NCI-H748 (cell line): ENCODE measurements around the gene ADGRA3.
A peak's percentile ranks its signal among the peaks of the same experiment; 100 is the strongest.
"Not testable (repeated sequence)": the region's sequence is repeated elsewhere in the genome, so short reads cannot be mapped to it uniquely, and the experiment has no call there.

Experiments used
- DNase-seq: peaks from one replicate; lab custom pipeline; 2025; ENCODE audit not compliant: unreplicated experiment; lab: John Stamatoyannopoulos, UW

Gene ADGRA3

GRCh38 chr4:22442956-22443355 lies 72.9 kb downstream of the ADGRA3 start:
- no peak for DNase-seq

GRCh38 chr4:22440999-22441398 lies 74.9 kb downstream of the ADGRA3 start:
- no peak for DNase-seq

- no peak for DNase-seq
Measured at GRCh38 chr4:22439947-22440346, 75.9 kb downstream of the ADGRA3 start.

GRCh38 chr4:22435652-22436051 lies 80.2 kb downstream of the ADGRA3 start:
- no peak for DNase-seq

- peak; percentile 10 for DNase-seq
Measured at GRCh38 chr4:22434895-22435294, 81.0 kb downstream of the ADGRA3 start.

GRCh38 chr4:22430626-22431025 lies 85.2 kb downstream of the ADGRA3 start:
- no peak for DNase-seq

- DNase-seq = no peak
Measured at GRCh38 chr4:22428441-22428840, 87.4 kb downstream of the ADGRA3 start.

- no peak for DNase-seq
Measured at GRCh38 chr4:22427675-22428074, 88.2 kb downstream of the ADGRA3 start.

GRCh38 chr4:22420291-22420690 lies 95.6 kb downstream of the ADGRA3 start:
- no peak for DNase-seq

- no peak for DNase-seq
Measured at GRCh38 chr4:22417408-22417807, 98.5 kb downstream of the ADGRA3 start.

- DNase-seq = no peak
Measured at GRCh38 chr4:22416403-22416802, 99.5 kb downstream of the ADGRA3 start.

- no peak for DNase-seq
Measured at GRCh38 chr4:22414833-22415232, 101.0 kb downstream of the ADGRA3 start.

- DNase-seq = no peak
Measured at GRCh38 chr4:22413471-22413870, 102.4 kb downstream of the ADGRA3 start.

GRCh38 chr4:22412013-22412412 lies 103.9 kb downstream of the ADGRA3 start:
- DNase-seq = no peak

- DNase-seq = peak; percentile 2
Measured at GRCh38 chr4:22410645-22411247, 105.1 kb downstream of the ADGRA3 start.

- no peak for DNase-seq
Measured at GRCh38 chr4:22408474-22408873, 107.4 kb downstream of the ADGRA3 start.

- DNase-seq = no peak
Measured at GRCh38 chr4:22407361-22407760, 108.5 kb downstream of the ADGRA3 start.

- DNase-seq = no peak
Measured at GRCh38 chr4:22398671-22399070, 117.2 kb downstream of the ADGRA3 start.

- no peak for DNase-seq
Measured at GRCh38 chr4:22391551-22391950, 124.3 kb downstream of the ADGRA3 start.

GRCh38 chr4:22389240-22389870 lies 126.5 kb downstream of the ADGRA3 start:
- DNase-seq = peak; percentile 45

- no peak for DNase-seq
Measured at GRCh38 chr4:22385611-22386011, 130.3 kb downstream of the ADGRA3 start.

GRCh38 chr4:22384154-22384553 lies 131.7 kb downstream of the ADGRA3 start:
- DNase-seq = no peak

- DNase-seq = not testable (repeated sequence)
Measured at GRCh38 chr4:22382216-22382615, 133.7 kb downstream of the ADGRA3 start.
